GM19043 (cell line): ENCODE data around the gene RANGRF.

Source experiments
- ATAC-seq: cut with Tn5 transposase; IDR thresholded peaks from one replicate; pipeline ENCODE4 v1.9.1; 2021; ENCODE audit warnings: low read depth; ENCODE audit not compliant: unreplicated experiment

The RANGRF gene

DNA sequence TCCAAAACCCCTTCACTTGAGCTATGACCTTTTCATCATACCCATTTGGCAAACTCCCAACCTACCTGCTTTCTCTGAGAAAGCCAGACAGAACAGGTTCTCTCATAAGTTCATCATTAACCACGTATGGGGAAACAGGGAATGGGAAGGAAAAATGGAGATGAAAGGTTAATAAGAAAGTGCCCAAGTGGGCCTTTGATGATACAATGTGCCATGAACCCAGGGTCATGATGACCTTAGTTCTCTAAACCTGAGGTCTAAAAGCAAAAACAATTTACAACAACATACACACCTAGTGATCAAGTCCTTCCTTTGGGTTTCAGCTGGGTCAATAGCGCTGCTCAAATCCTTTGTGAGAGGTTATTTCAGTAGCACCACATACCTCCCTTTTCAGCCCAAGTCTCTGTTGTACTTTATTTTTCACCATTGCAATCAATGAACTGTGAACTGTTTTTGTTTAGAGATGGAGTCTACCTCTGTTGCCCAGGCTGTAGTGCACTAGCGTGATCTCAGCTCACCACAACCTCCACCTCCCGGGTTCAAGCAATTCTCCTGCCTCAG, 14.5 kb upstream of the RANGRF start:
- no peak for ATAC-seq

DNA sequence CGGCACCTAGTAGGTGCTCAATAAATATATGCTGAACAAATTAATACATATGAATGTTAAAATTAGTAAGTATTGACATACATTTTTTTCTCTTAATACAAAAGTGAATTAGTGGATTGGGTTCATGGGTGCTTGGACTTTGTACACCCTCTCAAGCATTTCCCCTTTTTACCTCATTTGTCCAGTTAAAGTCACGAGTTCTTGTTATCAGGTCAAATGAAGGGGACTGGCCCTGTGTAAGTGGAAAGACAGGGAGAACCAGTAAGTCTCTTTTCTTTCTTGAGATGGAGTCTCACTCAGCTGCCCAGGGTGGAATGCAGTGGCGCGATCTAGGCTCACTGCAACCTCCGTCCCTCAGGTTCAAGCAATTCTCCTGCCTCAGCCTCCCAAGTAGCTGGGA, 13.7 kb upstream of the RANGRF start:
- ATAC-seq: no peak

DNA sequence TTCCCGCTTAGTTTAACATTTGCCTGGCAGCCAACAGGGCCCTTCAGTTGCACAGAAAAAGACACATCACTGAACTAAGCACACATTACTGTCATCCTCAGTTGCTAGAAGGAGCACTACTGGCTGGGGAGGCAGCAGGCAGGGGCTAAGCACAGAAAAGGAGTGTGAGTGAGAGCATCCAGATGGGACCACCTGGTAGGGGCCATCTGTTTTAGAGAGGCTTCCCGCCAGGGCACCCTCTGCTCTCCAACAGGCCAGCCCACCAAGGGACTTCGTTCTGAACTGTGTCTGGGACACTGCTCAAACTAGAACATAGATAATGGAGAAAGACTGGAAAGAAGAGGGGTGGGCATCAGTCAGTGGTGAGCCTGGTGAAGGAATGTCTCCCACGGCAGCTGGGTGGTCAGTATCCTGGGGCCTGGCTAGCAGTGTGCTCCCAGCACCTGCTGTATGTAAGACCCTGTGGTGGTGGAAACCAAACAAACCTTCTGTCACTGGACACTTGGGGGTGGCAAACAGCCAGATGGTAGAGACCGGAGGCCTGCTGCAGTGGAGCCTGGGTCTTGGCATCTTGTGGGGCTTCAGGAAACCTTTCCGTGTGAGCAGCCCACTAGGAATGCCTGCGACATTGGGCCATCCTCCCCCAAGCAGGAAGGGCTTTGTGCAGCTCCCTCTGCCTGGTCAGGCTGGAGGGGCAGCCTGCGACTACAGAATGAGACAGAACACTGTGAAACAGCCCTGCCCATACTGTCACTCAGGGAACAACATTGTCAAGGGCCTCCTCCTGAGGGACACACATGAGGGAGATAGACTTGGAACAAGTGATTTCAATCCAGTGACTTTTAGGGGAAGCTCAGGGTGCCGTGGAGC, 12.8 kb upstream of the RANGRF start:
- ATAC-seq: no peak

DNA sequence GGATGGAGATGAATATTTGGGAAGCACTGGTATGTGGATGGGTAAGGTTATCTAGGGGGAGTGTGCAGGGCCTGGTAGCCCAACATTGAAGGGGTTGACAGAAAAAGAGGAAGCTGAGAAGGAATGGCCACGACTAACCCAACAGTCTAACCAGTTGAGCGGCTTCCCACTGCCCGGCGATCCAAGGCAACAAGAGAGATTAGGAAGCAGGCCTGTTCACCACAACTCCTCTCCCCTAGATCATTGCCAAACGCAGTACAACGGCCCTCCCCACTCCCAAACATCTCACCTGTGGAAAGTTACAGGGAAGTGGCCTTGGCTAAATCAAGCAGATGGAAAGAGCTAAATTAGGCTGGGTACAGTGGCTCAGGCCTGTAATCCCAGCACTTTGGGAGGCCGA, 11.2 kb upstream of the RANGRF start:
- no peak for ATAC-seq

DNA sequence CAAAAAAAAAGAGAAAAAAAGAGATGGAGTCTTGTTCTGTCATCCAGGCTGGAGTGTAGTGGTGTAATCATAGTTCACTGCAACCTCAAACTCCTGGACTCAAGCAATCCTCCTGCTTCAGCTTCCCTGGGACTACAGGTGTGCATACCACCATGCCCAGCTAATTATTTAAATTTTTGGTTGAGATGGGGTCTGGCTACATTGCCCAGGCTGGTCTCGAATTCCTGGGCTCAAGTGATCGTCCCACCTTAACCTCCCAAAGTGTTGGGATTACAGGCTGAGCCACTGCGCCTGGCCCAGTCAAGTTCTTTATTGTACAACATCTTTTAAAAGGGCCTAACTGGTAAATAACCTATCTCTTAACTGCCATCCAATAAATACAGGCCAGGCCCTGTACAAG, 6.1 kb upstream of the RANGRF start:
- no peak for ATAC-seq

DNA sequence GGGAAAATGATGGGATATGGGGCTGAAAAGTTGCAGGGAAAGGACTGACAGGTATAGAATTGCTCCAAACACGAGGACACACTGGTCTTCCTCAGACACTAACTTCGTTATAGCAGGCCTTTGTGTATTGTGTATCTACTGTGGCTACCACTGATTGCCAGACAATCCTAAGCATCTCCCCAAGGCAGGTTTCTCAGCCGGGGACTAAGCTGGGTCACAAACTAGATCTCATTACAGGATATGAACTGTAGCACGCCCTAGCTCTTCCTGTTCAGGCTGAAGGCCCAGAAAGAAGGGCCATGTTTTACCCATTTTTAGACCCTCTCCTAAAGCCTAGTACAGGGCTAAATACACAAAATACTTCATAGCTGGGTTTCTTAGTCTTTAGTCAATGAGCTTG, 5.1 kb upstream of the RANGRF start:
- no peak for ATAC-seq

DNA sequence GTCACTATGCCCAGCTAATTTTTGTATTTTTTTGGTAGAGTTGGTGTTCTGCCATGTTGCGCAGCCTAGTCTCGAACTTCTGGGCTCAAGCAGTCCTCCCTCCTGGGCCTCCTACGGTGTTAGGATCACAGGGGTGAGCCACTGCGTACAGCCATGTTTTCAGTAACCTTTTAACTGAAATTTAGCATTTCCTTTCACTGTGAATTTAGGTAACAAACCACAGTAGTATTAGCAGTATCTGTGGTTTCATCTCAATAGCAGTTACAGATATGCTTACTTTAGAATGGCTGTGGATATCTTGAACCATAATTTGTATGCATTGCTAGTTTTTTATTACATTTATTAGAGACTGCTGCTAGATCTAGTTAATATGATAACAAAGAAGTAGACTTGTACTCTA, 4.3 kb upstream of the RANGRF start:
- no peak for ATAC-seq

DNA sequence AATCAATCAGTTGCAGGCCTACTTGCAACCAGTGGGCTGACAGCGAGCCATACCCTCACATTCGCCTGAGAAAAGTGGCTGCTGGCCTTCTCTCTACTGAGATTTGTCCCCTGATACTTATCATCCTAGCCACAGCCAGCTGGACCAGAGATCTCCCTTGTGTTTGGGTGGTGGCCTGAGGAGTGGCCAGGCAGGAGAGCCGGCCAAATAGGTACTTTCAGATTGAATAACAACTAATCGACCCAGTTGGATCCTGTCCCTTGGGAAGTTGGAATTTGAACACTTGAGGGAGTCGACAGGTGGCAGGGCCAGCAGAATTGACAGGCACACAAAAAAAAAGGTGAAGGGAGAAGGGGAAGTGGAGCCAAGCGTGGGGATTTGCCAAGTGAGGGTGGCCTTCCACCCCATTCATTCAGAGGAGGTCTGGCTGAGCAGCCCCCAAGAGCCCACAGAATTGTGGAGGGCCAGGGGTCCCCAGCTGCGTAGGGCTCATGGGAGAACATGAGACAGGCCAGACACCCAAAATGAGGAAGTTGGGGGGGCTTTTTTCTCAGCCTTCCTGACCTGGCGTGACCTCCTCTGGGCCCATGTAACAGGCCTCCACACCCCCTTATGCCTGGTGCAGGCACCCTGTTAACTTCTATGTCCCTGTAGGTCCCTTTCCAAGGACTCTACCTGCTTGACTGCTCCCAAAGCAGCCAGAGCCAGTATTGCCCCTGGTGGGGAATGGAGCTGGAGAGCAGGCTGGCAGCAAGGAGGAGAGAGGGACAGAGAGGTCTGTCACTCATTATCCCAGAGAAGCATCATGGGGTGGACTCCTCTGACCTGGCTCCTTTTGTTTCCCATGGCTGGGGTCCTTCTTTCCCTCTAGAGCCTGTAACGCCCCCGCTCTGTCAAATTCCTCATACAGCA, 2.9 kb upstream of the RANGRF start:
- no peak for ATAC-seq

DNA sequence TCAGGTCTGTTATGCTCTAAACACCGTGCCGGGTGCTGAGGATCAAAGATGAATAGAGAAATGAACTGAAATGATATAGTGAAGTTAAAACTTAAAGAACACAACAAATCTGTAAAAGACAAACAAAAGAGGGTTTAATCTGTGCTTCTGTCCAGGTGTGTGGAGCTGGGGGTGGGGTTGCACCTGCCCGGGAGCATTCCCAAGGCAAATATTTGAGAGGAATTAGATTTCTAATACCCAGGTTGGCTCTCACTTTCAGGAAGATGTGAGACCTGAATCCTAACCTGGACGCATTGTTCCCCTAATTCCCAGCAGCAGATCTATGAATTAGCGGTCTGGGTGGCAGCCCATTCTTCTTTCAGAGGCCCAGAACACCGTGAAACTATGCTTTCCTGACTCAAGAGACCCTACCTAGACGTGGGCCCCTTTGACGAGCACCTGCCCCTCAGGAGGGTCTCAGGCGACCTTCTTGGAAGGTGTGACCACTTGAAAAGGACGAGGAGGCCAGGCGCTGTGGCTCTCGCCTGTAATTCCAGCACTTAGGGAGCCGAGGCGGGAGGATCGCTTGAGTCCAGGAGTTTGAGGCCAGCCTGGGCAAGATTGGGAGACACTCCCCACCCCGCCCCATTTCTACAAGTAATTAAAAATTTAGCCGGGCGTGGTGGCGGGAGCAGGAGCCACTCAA, 677 bp upstream of the RANGRF start:
- no peak for ATAC-seq

DNA sequence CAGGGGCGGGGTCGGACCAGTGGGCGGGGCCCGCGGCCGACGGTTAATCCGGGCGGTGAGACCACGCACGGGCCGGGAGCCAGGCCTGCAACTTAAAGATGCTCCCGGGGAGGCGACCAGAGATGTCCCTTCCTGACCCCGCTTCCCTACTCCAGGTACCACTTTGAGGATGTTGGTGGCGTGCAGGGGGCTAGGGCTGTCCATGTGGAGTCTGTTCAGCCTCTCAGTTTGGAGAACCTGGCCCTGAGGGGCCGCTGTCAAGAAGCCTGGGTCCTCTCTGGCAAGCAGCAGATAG, 580 bp downstream of the RANGRF start:
- no peak for ATAC-seq

DNA sequence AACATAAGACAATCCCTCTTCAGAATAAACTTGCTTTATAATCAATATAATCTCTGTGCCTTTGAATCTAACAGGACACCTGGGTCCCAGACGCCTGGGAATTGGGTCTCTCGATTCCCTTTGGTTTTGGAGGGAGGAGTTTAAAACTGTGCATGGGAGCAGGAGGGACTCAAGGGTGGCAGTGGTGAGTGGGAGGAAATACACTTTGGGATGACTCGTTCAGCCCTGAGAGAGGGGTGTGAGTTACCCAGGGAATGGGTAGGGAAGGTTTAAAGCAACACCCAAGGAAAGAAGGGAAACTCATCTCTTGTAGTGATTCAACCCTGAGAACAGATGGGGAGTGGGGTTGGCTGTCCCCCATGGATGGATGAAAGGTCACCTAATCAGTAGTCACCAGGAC, 1.6 kb downstream of the RANGRF start:
- no peak for ATAC-seq

DNA sequence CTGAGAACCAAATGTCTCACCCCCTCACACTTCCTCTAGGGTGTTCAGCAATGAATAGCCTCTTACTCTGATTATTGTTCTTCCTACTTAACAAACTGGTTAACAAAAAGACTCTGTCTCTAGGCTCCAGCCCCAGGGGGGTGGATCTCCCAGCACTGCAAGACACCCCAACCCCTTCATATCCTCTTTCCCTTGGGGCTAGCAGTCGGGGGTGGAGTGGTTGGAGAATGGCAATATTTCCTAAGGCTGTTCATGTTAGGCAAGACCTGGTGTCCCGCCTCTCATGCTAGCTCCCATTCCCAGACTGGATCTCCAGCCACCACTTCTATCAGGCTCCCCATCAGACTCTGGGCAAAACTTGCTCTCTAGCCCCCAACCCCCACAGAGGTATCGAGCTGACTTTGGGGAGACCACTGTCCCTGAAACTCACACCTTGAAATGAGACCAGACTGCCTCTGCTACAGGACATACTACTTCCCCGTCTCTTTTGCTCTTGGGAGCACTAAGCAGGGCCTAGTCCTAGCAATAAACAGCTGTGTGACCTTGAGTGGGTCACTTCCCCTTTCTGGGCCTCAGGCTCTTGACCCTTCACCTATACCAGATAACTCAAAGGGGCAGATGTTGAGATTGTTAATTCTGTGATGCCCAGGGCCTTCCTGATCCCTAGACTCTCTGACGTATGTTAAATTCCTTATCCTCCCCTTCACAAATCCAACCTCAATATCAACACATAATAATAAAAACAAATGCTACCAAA, 4.3 kb downstream of the RANGRF start:
- ATAC-seq: no peak

DNA sequence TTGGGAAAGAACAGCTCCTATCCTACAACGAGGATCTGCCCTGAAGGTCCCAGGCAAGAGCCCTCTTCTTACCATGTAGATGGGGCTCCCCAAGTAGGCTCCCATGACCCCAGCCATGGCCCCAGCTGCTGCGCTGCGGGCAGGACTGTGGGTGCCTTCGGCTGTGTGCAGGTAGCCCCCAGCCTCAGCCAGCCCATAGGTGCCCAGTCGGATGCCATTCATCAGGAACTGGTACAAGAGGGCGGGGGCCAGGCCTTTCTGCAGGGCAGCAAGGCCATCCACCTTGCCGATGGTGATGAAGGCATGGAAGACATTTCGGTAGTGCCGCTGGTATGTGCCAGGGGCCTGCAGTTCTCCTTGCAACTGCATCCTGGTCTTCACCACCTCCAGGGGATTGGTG, 5.9 kb downstream of the RANGRF start:
- ATAC-seq: no peak

DNA sequence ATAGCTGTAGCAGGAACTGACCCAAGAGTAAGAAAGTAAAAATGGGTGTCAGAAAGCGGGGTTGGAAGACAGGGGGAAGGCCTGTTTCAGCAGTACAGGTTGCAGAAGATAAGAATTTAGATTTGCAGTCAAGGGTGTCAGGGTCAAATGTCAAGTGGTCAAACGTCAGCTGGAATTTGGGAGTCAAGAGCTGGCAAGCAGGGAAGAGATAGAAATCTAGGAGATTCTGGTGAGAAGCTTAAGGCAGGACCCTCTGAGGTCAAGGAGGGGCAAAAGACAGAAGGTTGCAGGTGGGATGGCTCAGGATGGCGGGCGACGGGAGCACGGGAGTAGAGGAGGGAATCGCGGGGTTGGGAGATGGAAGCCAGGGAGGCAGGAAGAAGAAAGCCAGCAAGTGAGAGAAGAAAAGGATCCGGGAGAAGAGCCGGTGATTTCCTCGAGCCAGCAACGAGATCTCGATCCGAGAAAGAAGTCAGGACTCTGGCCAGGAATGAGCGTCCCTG, 6.4 kb downstream of the RANGRF start:
- no peak for ATAC-seq

DNA sequence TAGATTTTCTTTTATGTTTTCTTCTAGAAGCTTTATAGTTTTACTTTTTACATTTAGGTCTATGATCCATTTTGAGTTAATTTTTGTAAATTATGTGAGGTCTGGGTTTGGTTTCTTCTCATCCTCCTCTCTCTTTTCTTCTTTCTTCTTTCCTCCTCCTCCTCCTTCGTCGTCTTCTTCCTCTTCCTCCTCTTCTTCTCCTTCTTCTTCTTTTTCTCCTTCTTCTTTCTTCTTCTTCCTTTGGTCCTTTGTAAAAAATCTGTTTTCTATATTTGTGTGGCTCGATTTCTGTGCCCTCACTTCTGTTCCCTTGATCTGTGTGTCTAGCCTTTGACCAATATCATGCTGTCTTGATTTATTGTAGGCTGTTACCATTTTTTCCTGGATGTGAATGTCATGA, 11.8 kb downstream of the RANGRF start:
- no peak for ATAC-seq

DNA sequence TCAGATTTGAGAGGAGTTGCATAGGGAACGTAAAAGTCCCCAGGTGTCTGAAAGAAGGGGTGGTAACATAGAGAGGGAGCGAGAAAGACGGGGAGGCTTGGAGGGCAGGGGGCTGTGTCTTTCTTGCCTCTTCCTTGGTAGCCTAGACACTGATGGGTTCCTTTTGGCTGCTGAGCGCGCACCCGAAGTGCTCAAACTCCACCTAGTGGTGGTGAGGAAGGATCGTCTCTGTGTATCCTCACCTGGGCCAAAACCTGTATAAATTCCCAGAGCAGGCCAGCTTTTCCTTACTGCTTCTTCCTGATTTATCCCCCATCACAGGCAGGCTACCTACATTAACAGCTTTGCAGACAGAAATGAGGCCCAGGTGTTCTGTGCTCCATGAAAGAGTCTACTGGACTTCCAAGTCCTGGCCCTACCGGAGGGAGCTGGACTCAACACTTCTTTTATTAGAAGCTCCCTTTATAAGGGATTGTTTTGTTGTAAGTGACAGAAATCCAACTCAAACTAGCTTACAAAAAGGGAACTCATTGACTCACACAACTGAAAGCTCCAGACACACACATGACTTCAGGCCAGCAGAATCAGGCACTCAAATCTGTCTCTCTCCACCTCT, 12.3 kb downstream of the RANGRF start:
- ATAC-seq: no peak

DNA sequence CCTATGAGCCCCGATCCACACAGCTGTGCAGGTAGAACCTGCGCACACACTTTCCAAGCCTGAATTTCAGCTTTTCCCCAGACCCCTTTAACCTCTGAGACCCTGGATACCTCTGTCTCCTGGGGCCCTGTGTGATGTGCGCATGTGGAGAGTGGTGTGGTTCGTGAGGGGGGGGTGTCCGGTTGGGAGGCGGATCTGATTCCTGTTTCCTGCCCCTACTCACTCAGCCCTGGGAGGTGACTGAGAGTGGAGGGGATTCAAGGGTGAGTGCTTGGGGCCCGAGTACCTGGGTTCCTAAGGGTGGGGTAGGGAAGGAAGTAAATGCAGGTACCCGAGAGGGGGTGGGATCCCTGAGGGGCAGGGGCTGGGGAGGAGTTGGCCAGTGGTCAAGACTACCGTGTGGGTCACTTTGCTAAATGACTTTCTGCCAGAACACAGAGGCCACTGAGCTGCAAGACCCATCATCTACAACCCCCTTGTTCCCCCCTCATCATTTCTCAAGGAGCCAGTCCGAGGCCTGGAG, 22.2 kb downstream of the RANGRF start:
- ATAC-seq: no peak

DNA sequence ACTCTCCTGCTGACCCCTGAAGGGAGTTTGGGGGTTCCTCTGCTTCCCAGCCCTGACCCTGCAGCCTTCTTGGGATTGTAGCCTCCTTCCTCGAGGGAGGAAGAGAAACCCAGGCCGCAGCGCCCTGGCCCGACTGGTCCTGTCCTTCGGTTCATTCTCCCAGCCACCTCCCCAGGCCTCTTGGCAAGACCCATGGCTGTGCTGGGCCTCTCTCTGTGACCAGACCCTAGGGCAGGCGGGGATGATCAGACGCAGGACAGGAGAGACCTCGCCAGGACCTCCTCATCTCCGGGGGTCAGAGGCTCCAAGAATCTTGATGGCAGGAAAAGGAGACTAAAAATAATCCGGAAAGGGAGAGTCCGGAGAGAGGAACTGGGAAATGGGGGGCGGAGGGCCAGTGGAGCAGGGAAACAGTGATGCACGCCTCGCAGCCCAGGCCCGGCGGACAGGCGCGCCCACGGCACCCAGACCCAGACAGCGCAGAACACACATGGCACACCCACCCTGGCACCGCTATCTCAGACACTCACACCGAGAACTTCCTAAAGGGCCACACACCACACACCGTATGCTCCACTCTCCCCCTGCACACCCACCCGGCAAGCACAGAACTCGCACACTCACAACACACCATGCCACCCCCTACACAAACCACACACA, 22.8 kb downstream of the RANGRF start:
- no peak for ATAC-seq

DNA sequence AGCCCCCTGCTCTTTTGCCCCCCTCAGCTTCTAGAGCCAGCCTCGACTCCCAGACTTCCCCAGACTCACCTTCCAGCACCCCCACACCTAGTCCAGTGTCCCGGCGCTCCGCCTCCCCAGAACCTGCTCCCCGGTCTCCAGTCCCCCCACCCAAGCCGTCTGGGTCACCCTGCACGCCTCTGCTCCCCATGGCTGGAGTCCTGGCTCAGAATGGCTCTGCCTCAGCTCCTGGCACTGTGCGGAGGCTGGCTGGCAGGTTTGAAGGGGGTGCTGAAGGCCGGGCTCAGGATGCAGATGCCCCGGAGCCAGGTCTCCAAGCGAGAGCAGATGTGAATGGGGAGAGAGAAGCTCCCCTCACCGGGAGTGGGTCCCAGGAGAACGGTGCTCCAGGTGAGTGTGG, 23.8 kb downstream of the RANGRF start:
- no peak for ATAC-seq
